Ectodermal cell (in vitro differentiated cells): Measurements from ENCODE around the gene PRSS2.

Source experiments
- H3K27ac ChIP-seq: 2 replicates; pipeline ENCODE4 v1.7.0; 2013; ENCODE audit warnings: mild to moderate bottlenecking, low read depth, low read length; ENCODE audit not compliant: insufficient read depth, poor library complexity, severe bottlenecking
- H3K27me3 ChIP-seq: 2 replicates; pipeline ENCODE4 v1.7.0; 2013; ENCODE audit warnings: mild to moderate bottlenecking, low read length; ENCODE audit not compliant: insufficient read depth, control insufficient read depth, poor library complexity, severe bottlenecking
- H3K36me3 ChIP-seq: one replicate; pipeline ENCODE4 v1.7.0; 2013; ENCODE audit warnings: low read length; ENCODE audit not compliant: control insufficient read depth, insufficient read depth
- H3K4me1 ChIP-seq: one replicate; pipeline ENCODE4 v1.7.0; 2013; ENCODE audit warnings: low read length; ENCODE audit not compliant: control insufficient read depth, insufficient read depth
- H3K4me3 ChIP-seq: 2 replicates; pipeline ENCODE4 v1.7.0; 2013; ENCODE audit warnings: low read depth, low read length, control low read depth; ENCODE audit not compliant: insufficient read depth
- H3K9me3 ChIP-seq: 2 replicates; pipeline ENCODE4 v1.7.0; 2013; ENCODE audit warnings: mild to moderate bottlenecking, low read length, moderate library complexity; ENCODE audit not compliant: control insufficient read depth
- WGBS, 2 experiments: methylation state at CpG; one replicate each; pipeline ENCODE4 v1.1.7; 2013; ENCODE audit warnings: missing lambda C conversion rate in 2 of 2; 5-methylcytosine and 5-hydroxymethylcytosine counted together

PRSS2 gene

GRCh38 chr7:142801601-142802295 is 31.0 kb downstream of the PRSS2 start:
- no peaks in the 10 kb centered on the region for H3K9me3 ChIP-seq
- WGBS, 2 experiments, result 94 to 97% methylated on average over 8 of the region's 8 CpGs
- H3K4me3 ChIP-seq, result no peak overlapping the region
- no peak overlapping the region for H3K27ac ChIP-seq
- H3K36me3 ChIP-seq, result no peaks in the 10 kb centered on the region
- H3K27me3 ChIP-seq, result peaks cover 31% of the 10 kb centered on the region
- H3K4me1 ChIP-seq, result peaks cover 15% of the 10 kb centered on the region

- Histone ChIP-seq H3K4me1 (peaks cover 11% of the 10 kb centered on the region), H3K9me3 (no peaks in the 10 kb centered on the region), H3K27me3 (peaks cover 25% of the 10 kb centered on the region), H3K36me3 (no peaks in the 10 kb centered on the region), H3K27ac (no peak overlapping the region), H3K4me3 (no peak overlapping the region)
- WGBS, 2 experiments, result 93% methylated on average over 3 of the region's 3 CpGs
Measured at GRCh38 chr7:142802301-142802700, 31.5 kb downstream of the PRSS2 start.

GRCh38 chr7:142803901-142804300 is 33.1 kb downstream of the PRSS2 start:
- Histone ChIP-seq H3K4me1 (no peaks in the 10 kb centered on the region), H3K27me3 (peaks cover 9% of the 10 kb centered on the region), H3K4me3 (no peak overlapping the region), H3K36me3 (no peaks in the 10 kb centered on the region), H3K27ac (no peak overlapping the region), H3K9me3 (no peaks in the 10 kb centered on the region)
- 91 to 95% methylated on average over 4 of the region's 4 CpGs for WGBS, 2 experiments

- H3K4me3 ChIP-seq, result no peak overlapping the region
- H3K27me3 ChIP-seq, result peaks cover under 1% of the 10 kb centered on the region
- whole genome bisulfite sequencing, 2 experiments, result 86 to 95% methylated on average over 4 of the region's 4 CpGs
- no peaks in the 10 kb centered on the region for H3K9me3 ChIP-seq
- no peaks in the 10 kb centered on the region for H3K4me1 ChIP-seq
- no peak overlapping the region for H3K27ac ChIP-seq
- no peaks in the 10 kb centered on the region for H3K36me3 ChIP-seq
Measured at GRCh38 chr7:142804728-142805207, 34.0 kb downstream of the PRSS2 start.

- WGBS, 2 experiments, result 87 to 98% methylated on average over 2 to 3 of the region's 3 CpGs
- no peak overlapping the region for H3K27ac ChIP-seq
- H3K27me3 ChIP-seq, result no peaks in the 10 kb centered on the region
- no peaks in the 10 kb centered on the region for H3K4me1 ChIP-seq
- H3K4me3 ChIP-seq, result no peak overlapping the region
- no peaks in the 10 kb centered on the region for H3K9me3 ChIP-seq
- H3K36me3 ChIP-seq, result no peaks in the 10 kb centered on the region
Measured at GRCh38 chr7:142805350-142806021, 34.7 kb downstream of the PRSS2 start.

- Histone ChIP-seq H3K4me3 (no peak overlapping the region), H3K9me3 (no peaks in the 10 kb centered on the region), H3K27me3 (no peaks in the 10 kb centered on the region), H3K36me3 (no peaks in the 10 kb centered on the region), H3K27ac (no peak overlapping the region), H3K4me1 (no peaks in the 10 kb centered on the region)
- WGBS, 2 experiments, result 80 to 84% methylated on average over 2 of the region's 2 CpGs
Measured at GRCh38 chr7:142806022-142806356, 35.2 kb downstream of the PRSS2 start.

GRCh38 chr7:142806957-142807356 is 36.2 kb downstream of the PRSS2 start:
- no peaks in the 10 kb centered on the region for H3K27me3 ChIP-seq
- 88 to 100% methylated on average over 1 of the region's 1 CpG for WGBS, 2 experiments
- no peaks in the 10 kb centered on the region for H3K9me3 ChIP-seq
- H3K36me3 ChIP-seq, result no peaks in the 10 kb centered on the region
- no peak overlapping the region for H3K27ac ChIP-seq
- H3K4me1 ChIP-seq, result no peaks in the 10 kb centered on the region
- no peak overlapping the region for H3K4me3 ChIP-seq

- H3K27ac ChIP-seq, result no peak overlapping the region
- H3K4me3 ChIP-seq, result no peak overlapping the region
- H3K36me3 ChIP-seq, result no peaks in the 10 kb centered on the region
- 86 to 93% methylated on average over 3 of the region's 3 CpGs for WGBS, 2 experiments
- no peaks in the 10 kb centered on the region for H3K9me3 ChIP-seq
- no peaks in the 10 kb centered on the region for H3K27me3 ChIP-seq
- H3K4me1 ChIP-seq, result no peaks in the 10 kb centered on the region
Measured at GRCh38 chr7:142807855-142808460, 37.2 kb downstream of the PRSS2 start.

GRCh38 chr7:142808461-142808801 is 37.7 kb downstream of the PRSS2 start:
- no peaks in the 10 kb centered on the region for H3K4me1 ChIP-seq
- no peaks in the 10 kb centered on the region for H3K9me3 ChIP-seq
- H3K4me3 ChIP-seq, result no peak overlapping the region
- H3K27ac ChIP-seq, result no peak overlapping the region
- no peaks in the 10 kb centered on the region for H3K27me3 ChIP-seq
- H3K36me3 ChIP-seq, result no peaks in the 10 kb centered on the region

GRCh38 chr7:142808802-142809583 is 38.2 kb downstream of the PRSS2 start:
- 82 to 92% methylated on average over 6 of the region's 6 CpGs for WGBS, 2 experiments
- Histone ChIP-seq H3K4me3 (no peak overlapping the region), H3K9me3 (no peaks in the 10 kb centered on the region), H3K4me1 (no peaks in the 10 kb centered on the region), H3K27ac (no peak overlapping the region), H3K36me3 (no peaks in the 10 kb centered on the region), H3K27me3 (no peaks in the 10 kb centered on the region)
